ENCODE data around the gene MET.

Gene MET

GRCh38 chr7:116727432-116728009, 55.5 kb downstream of the MET start:
- H3K36me3 ChIP-seq (ENCODE audit: control insufficient read depth, insufficient read depth, low read length), result no peaks in the 10 kb centered on the region
- no peak overlapping the region for H3K27ac ChIP-seq (ENCODE audit: low read depth, low read length, severe bottlenecking)
- 83 to 100% methylated on average over 1 to 2 of the region's 3 CpGs for WGBS, 2 experiments (ENCODE audit: insufficient coverage in 2 of 2)

GRCh38 chr7:116728413-116728812, 56.4 kb downstream of the MET start:
- no peaks in the 10 kb centered on the region for H3K36me3 ChIP-seq (ENCODE audit: control insufficient read depth, insufficient read depth, low read length)
- H3K9me3 ChIP-seq (ENCODE audit: control insufficient read depth, low read length), result no peaks in the 10 kb centered on the region
- no CpG with 5 or more reads among the region's 1 CpG for WGBS, 2 experiments (ENCODE audit: insufficient coverage in 2 of 2)
- H3K4me1 ChIP-seq (ENCODE audit: control insufficient read depth, insufficient read depth, low read length, poor library complexity, severe bottlenecking), result no peaks in the 10 kb centered on the region
- no peak overlapping the region for H3K27ac ChIP-seq (ENCODE audit: low read depth, low read length, severe bottlenecking)
- no peak overlapping the region for H3K4me3 ChIP-seq (ENCODE audit: extremely low read depth, insufficient read depth, low read length, poor library complexity, severe bottlenecking)

More at GRCh38 chr7:116727432-116728009, 55.5 kb downstream of the MET start:
- Histone ChIP-seq H3K4me3 (ENCODE audit: extremely low read depth, insufficient read depth, low read length, poor library complexity, severe bottlenecking) (no peak overlapping the region), H3K9me3 (ENCODE audit: control insufficient read depth, low read length) (no peaks in the 10 kb centered on the region), H3K4me1 (ENCODE audit: control insufficient read depth, insufficient read depth, low read length, poor library complexity, severe bottlenecking) (no peaks in the 10 kb centered on the region)

- H3K36me3 ChIP-seq (ENCODE audit: control insufficient read depth, insufficient read depth, low read length), result no peaks in the 10 kb centered on the region
- WGBS, 2 experiments (ENCODE audit: insufficient coverage in 2 of 2), result 93 to 97% methylated on average over 8 of the region's 9 CpGs
- H3K4me3 ChIP-seq (ENCODE audit: extremely low read depth, insufficient read depth, low read length, poor library complexity, severe bottlenecking), result no peak overlapping the region
- H3K4me1 ChIP-seq (ENCODE audit: control insufficient read depth, insufficient read depth, low read length, poor library complexity, severe bottlenecking), result no peaks in the 10 kb centered on the region
- H3K9me3 ChIP-seq (ENCODE audit: control insufficient read depth, low read length), result no peaks in the 10 kb centered on the region
- no peak overlapping the region for H3K27ac ChIP-seq (ENCODE audit: low read depth, low read length, severe bottlenecking)
Measured at GRCh38 chr7:116730097-116731022, 58.4 kb downstream of the MET start.

GRCh38 chr7:116731023-116731395, 59.0 kb downstream of the MET start:
- Histone ChIP-seq H3K27ac (ENCODE audit: low read depth, low read length, severe bottlenecking) (no peak overlapping the region), H3K36me3 (ENCODE audit: control insufficient read depth, insufficient read depth, low read length) (no peaks in the 10 kb centered on the region), H3K4me3 (ENCODE audit: extremely low read depth, insufficient read depth, low read length, poor library complexity, severe bottlenecking) (no peak overlapping the region), H3K4me1 (ENCODE audit: control insufficient read depth, insufficient read depth, low read length, poor library complexity, severe bottlenecking) (no peaks in the 10 kb centered on the region), H3K9me3 (ENCODE audit: control insufficient read depth, low read length) (no peaks in the 10 kb centered on the region)
- WGBS, 2 experiments (ENCODE audit: insufficient coverage in 2 of 2), result 100% methylated on average over 1 of the region's 1 CpG; no CpG with 5 or more reads in 1 of the 2 experiments

- no peak overlapping the region for H3K27ac ChIP-seq (ENCODE audit: low read depth, low read length, severe bottlenecking)
- H3K4me3 ChIP-seq (ENCODE audit: extremely low read depth, insufficient read depth, low read length, poor library complexity, severe bottlenecking), result no peak overlapping the region
- WGBS, 2 experiments (ENCODE audit: insufficient coverage in 2 of 2), result 91 to 96% methylated on average over 6 to 9 of the region's 12 CpGs
- no peaks in the 10 kb centered on the region for H3K9me3 ChIP-seq (ENCODE audit: control insufficient read depth, low read length)
- H3K36me3 ChIP-seq (ENCODE audit: control insufficient read depth, insufficient read depth, low read length), result no peaks in the 10 kb centered on the region
- H3K4me1 ChIP-seq (ENCODE audit: control insufficient read depth, insufficient read depth, low read length, poor library complexity, severe bottlenecking), result no peaks in the 10 kb centered on the region
Measured at GRCh38 chr7:116731445-116732335, 59.7 kb downstream of the MET start.

GRCh38 chr7:116732788-116733694, 61.0 kb downstream of the MET start:
- Histone ChIP-seq H3K4me3 (ENCODE audit: extremely low read depth, insufficient read depth, low read length, poor library complexity, severe bottlenecking) (no peak overlapping the region), H3K36me3 (ENCODE audit: control insufficient read depth, insufficient read depth, low read length) (no peaks in the 10 kb centered on the region), H3K9me3 (ENCODE audit: control insufficient read depth, low read length) (no peaks in the 10 kb centered on the region), H3K4me1 (ENCODE audit: control insufficient read depth, insufficient read depth, low read length, poor library complexity, severe bottlenecking) (no peaks in the 10 kb centered on the region), H3K27ac (ENCODE audit: low read depth, low read length, severe bottlenecking) (no peak overlapping the region)
- WGBS, 2 experiments (ENCODE audit: insufficient coverage in 2 of 2), result 88 to 100% methylated on average over 1 of the region's 7 CpGs

GRCh38 chr7:116733924-116734580, 62.1 kb downstream of the MET start:
- 92% methylated on average over 2 of the region's 4 CpGs; no CpG with 5 or more reads in 1 of the 2 experiments for WGBS, 2 experiments (ENCODE audit: insufficient coverage in 2 of 2)
- Histone ChIP-seq H3K9me3 (ENCODE audit: control insufficient read depth, low read length) (no peaks in the 10 kb centered on the region), H3K4me1 (ENCODE audit: control insufficient read depth, insufficient read depth, low read length, poor library complexity, severe bottlenecking) (no peaks in the 10 kb centered on the region), H3K36me3 (ENCODE audit: control insufficient read depth, insufficient read depth, low read length) (no peaks in the 10 kb centered on the region), H3K4me3 (ENCODE audit: extremely low read depth, insufficient read depth, low read length, poor library complexity, severe bottlenecking) (no peak overlapping the region), H3K27ac (ENCODE audit: low read depth, low read length, severe bottlenecking) (no peak overlapping the region)

- Histone ChIP-seq H3K27ac (ENCODE audit: low read depth, low read length, severe bottlenecking) (no peak overlapping the region), H3K9me3 (ENCODE audit: control insufficient read depth, low read length) (no peaks in the 10 kb centered on the region), H3K4me3 (ENCODE audit: extremely low read depth, insufficient read depth, low read length, poor library complexity, severe bottlenecking) (no peak overlapping the region), H3K36me3 (ENCODE audit: control insufficient read depth, insufficient read depth, low read length) (no peaks in the 10 kb centered on the region), H3K4me1 (ENCODE audit: control insufficient read depth, insufficient read depth, low read length, poor library complexity, severe bottlenecking) (no peaks in the 10 kb centered on the region)
- 96 to 100% methylated on average over 2 to 3 of the region's 6 CpGs for WGBS, 2 experiments (ENCODE audit: insufficient coverage in 2 of 2)
Measured at GRCh38 chr7:116734710-116735109, 62.7 kb downstream of the MET start.

GRCh38 chr7:116736927-116737715, 65.1 kb downstream of the MET start:
- no peak overlapping the region for H3K27ac ChIP-seq (ENCODE audit: low read depth, low read length, severe bottlenecking)
- no peaks in the 10 kb centered on the region for H3K4me1 ChIP-seq (ENCODE audit: control insufficient read depth, insufficient read depth, low read length, poor library complexity, severe bottlenecking)
- no peaks in the 10 kb centered on the region for H3K36me3 ChIP-seq (ENCODE audit: control insufficient read depth, insufficient read depth, low read length)
- WGBS, 2 experiments (ENCODE audit: insufficient coverage in 2 of 2), result 89 to 94% methylated on average over 3 to 8 of the region's 8 CpGs
- H3K4me3 ChIP-seq (ENCODE audit: extremely low read depth, insufficient read depth, low read length, poor library complexity, severe bottlenecking), result no peak overlapping the region
- no peaks in the 10 kb centered on the region for H3K9me3 ChIP-seq (ENCODE audit: control insufficient read depth, low read length)
